NCI-H2196 treated with DMSO at 0.1 percent for 48 hours (cell line): Measurements from ENCODE around the gene EPHB1.
"Not testable (repeated sequence)": the region's sequence is repeated elsewhere in the genome, so short reads cannot be mapped to it uniquely, and the experiment has no call there.

ENCODE experiments used
- DNase-seq: peaks from one replicate; lab custom pipeline; 2025; ENCODE audit not compliant: unreplicated experiment; lab: John Stamatoyannopoulos, UW

EPHB1 gene

GRCh38 chr3:135106445-135106844, 311.4 kb downstream of the EPHB1 start:
- DNase-seq = no peak

GRCh38 chr3:135107043-135107442, 312.0 kb downstream of the EPHB1 start:
- DNase-seq = no peak

GRCh38 chr3:135109681-135110080, 314.6 kb downstream of the EPHB1 start:
- DNase-seq = no peak

- not testable (repeated sequence) for DNase-seq
Measured at GRCh38 chr3:135114551-135114950, 319.5 kb downstream of the EPHB1 start.

GRCh38 chr3:135117977-135118376, 322.9 kb downstream of the EPHB1 start:
- DNase-seq = no peak

GRCh38 chr3:135118792-135119191, 323.7 kb downstream of the EPHB1 start:
- no peak for DNase-seq

- DNase-seq = no peak
Measured at GRCh38 chr3:135125171-135125801, 330.2 kb downstream of the EPHB1 start.

GRCh38 chr3:135127946-135128470, 332.9 kb downstream of the EPHB1 start:
- no peak for DNase-seq

- no peak for DNase-seq
Measured at GRCh38 chr3:135128818-135129217, 333.8 kb downstream of the EPHB1 start.

- no peak for DNase-seq
Measured at GRCh38 chr3:135131290-135131689, 336.2 kb downstream of the EPHB1 start.

GRCh38 chr3:135133905-135134683, 339.0 kb downstream of the EPHB1 start:
- DNase-seq = no peak

GRCh38 chr3:135134684-135135075, 339.6 kb downstream of the EPHB1 start:
- no peak for DNase-seq

- no peak for DNase-seq
Measured at GRCh38 chr3:135135445-135135844, 340.4 kb downstream of the EPHB1 start.

GRCh38 chr3:135136361-135137100, 341.5 kb downstream of the EPHB1 start:
- no peak for DNase-seq

GRCh38 chr3:135137296-135137695, 342.2 kb downstream of the EPHB1 start:
- DNase-seq = no peak

- no peak for DNase-seq
Measured at GRCh38 chr3:135138776-135139175, 343.7 kb downstream of the EPHB1 start.

GRCh38 chr3:135140591-135140990, 345.5 kb downstream of the EPHB1 start:
- no peak for DNase-seq

- DNase-seq = no peak
Measured at GRCh38 chr3:135141160-135141559, 346.1 kb downstream of the EPHB1 start.

- DNase-seq = no peak
Measured at GRCh38 chr3:135141672-135142071, 346.6 kb downstream of the EPHB1 start.

GRCh38 chr3:135142530-135142929, 347.5 kb downstream of the EPHB1 start:
- no peak for DNase-seq

GRCh38 chr3:135143474-135143873, 348.4 kb downstream of the EPHB1 start:
- DNase-seq = no peak

- no peak for DNase-seq
Measured at GRCh38 chr3:135145581-135145980, 350.5 kb downstream of the EPHB1 start.
